NCI-H526 treated with DMSO at 0.1 percent for 48 hours (cell line): ENCODE data around the gene PACS2.

Experiments used
- DNase-seq: peaks from one replicate; lab custom pipeline; 2025; lab: John Stamatoyannopoulos, UW

PACS2 gene

DNA sequence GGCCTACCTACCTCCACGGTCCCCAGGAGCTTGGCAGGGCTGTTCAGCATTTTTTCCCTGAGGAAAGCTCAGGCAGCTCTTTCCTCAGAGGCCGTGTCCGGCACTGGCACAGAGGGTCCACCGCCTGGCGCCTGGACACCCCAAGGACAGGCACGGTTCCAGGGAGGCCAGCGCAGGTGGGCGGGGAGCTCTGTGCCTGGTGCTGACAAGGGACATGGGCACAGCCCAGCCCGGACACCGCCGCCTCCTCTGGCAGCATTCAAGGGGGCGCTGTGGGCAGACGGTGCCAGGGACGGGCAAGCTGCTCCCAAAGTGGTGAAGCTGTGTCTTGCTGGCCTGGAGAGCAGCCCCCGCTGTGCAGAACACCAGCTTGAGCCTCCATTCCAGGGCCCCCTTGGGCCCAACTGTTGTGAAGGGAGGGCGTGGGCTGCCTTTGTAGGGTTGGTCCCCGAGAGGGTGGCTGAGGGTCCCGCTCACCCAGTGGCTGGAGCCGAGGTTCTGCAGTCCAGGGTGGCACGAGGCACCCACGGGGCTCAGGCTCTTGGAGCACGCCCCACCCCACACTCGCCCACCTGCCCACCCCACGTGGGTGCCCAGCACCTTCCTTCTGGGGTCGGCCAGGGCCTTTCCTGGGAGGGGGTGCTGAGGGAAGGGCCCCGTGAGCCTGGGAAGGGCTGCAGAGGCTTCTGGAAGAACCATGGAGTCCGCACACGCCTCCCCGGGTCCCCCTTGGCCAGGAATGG is 54.5 kb downstream of the PACS2 start:
- DNase-seq, result no peak

DNA sequence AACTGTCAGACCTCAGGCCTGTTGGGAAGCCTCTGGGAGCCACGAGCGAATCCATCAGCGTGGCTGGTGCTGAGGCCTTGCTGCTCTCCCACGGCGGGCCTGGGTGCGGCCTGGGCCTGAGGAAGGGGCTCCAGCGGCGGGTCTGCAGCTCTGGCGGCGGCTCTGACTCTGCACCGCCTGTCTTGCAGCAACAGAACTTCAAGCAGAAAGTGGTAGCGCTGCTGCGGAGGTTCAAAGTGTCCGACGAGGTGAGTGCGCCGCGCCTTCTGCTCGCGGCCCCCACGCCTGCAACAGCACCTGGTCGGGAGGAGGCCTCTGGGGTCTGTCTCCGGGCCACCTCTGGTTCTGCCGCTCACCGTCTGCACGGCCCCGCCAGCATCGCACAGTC is 55.1 kb downstream of the PACS2 start:
- no peak for DNase-seq

DNA sequence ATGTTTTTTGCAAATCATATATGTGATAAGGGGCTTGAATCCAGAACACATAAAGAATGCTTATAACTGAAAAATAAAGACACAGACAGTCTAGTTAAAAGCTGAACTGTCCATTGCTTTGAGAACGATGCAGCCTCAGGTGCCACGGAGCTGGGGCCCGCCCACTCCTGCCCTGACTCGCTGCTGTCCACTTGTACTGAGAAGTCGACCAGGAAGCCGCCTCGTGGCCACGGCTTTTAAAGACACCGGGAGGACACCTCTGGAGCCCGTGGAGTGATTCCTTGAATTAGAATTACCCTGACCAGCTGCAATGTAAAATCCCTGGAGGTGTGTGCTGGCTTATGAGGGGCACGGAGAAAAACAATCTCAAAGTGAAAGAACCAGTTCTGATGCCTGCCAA is 59.8 kb downstream of the PACS2 start:
- DNase-seq, result no peak

DNA sequence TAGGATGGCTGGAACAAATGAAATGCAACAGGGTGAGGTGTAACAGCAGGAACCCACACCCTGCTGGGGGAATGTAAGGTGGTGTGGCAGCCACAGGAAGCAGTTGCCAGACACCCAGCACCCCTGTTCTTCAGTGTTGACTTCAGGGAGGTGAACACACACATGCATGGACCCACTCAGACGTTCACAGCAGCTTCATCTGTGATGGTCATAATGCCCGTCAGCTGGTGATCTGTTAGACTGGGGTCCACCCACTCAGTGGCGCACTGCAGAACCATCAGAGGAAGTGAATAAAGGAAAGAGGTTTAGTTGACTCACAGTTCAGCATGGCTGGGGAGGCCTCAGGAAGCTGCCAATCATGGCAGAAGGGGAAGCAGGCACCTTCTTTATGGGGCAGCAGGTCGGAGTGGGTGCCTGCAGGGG is 61.1 kb downstream of the PACS2 start:
- no peak for DNase-seq

DNA sequence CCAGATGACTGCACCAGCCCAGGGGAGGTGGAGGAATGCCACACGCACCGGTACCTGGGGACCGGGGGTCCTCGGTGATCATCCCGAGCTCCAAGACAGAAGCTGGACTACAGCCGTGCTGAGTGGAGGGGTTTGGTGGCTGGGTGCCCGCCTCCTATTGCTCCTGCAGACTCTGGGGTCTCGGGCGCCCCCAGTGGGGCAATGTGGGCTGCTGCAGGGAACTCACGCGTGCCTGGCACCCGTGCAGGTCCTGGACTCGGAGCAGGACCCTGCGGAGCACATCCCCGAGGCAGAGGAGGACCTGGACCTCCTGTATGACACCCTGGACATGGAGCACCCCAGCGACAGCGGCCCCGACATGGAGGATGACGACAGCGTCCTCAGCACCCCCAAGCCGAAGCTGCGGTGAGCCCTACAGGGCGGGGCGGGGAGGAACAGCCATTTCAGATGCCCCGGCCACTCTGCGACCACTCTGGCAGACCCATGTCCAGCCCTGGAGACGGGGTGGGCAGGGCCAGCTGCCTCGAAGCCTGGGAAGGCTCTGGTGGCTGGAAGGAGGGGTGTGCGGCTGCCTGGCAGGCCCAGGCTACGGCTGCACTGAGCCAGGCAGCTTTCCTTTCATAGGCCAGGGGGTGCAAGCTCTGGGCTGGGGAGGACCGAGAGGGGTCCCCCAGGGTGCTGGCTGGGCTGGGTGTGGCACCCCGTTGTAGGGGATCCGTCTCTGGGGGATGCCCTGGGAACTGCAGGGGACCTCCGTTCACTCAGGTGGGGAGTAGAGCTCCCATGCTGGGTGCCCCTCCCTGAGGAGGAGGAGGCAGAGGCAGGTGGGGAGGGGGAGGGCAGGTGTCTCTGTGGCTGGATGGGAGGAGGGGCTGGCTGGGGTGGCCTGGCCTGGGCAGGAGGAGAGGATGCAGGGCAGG is 62.2 kb downstream of the PACS2 start:
- no peak for DNase-seq

DNA sequence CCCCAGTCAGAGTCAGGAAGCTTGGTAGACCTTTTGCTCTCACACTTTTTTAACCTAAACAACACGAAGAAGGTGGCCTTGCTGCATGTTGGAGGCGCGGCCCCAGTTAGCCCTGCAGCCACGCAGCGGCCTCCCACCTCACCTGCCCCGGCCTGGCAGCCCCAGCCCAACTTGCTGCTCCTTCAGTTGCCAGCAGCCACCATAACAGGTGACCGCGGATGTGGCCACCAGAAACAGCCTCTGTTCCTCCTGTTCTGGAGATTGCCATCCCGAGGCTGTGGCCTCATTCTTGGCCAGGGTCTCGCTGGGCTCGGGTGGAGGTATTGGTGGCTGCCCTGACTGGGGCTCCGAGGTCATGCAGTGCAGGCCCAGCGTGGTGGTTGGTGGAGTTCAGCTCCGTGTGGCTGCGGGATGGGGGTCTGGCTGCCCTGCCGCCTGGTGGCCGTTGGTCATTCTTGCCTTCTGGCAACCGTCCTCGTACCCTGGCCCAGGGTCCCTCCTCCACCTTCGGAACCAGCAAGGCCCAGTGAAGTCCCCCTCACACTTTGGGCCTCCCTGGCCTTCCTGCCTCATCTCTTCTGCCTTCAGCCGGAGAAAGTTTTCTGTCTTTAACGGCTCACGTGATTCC is 63.1 kb downstream of the PACS2 start:
- DNase-seq, result no peak

DNA sequence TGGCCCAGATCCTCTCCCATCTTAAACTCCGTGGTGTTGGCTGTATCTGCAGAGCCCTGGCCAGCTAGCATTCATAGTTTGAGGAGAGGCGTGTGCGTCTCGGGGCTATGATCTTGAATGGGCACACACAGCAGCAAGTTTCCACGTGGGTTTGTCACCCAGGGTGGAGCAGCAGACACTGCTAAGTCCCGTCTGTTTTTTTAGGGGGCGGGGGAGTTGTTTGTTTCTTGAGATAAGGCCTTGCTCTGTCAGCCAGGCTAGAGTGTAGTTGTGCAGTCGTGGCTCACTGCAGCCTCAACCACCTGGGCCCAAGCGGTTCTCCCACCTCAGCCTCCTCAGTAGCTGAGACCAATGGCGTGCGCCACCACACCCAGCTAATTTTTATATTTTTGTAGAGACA is 63.7 kb downstream of the PACS2 start:
- no peak for DNase-seq

DNA sequence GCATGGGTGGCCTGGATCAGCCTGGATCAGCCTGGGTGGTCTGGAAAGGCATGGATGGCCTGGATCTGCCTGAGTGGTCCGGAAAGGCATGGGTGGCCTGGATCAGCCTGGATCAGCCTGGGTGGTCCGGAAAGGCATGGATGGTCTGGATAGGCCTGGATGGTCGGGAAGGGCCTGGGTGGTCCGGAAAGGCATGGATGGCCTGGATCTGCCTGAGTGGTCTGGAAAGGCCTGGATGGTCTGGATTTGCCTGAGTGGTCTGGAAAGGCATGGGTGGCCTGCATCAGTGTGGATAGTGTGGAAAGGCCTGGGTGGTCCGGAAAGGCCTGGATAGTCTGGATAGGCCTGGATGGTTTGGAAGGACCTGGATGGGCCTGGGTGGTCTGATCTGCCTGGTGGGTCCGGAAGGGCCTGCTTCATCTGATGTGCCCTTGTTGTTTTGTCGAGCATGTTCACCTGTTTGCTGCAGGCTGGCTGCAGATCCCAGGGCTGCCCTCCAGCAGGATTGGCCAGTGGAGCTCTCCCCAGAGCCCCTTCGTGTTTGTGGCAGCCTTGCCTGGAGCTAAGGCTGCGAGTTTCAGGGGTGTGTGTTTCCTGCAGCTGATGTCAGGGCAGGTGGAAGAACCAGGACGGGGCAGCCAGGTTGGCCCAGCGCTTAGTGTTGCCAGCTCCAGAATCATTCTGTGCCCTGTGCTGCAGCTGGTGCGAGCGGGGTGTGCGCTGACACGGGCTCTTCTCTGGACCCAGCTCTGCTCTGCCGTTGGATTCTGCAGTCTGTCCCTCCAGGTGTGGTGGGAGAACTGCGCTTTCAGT is 64.5 kb downstream of the PACS2 start:
- no peak for DNase-seq

DNA sequence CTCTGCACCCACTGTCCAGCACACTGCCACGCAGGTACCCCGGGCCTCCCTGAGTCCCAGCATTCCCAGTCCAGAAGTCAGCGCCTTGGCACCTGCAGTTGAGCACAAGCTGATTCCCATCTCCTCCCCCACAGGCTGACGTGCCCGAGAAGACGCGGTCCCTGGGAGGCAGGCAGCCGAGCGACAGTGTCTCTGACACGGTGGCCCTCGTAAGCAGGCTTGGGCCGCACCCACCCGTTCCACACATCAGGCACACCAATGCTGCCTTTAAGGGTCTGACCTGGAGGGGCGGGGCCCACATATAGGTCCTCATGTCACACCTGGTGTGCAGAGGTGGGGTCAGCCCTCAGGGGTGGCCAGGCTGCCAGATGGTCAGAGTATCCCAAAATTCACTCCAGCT is 65.4 kb downstream of the PACS2 start:
- no peak for DNase-seq

DNA sequence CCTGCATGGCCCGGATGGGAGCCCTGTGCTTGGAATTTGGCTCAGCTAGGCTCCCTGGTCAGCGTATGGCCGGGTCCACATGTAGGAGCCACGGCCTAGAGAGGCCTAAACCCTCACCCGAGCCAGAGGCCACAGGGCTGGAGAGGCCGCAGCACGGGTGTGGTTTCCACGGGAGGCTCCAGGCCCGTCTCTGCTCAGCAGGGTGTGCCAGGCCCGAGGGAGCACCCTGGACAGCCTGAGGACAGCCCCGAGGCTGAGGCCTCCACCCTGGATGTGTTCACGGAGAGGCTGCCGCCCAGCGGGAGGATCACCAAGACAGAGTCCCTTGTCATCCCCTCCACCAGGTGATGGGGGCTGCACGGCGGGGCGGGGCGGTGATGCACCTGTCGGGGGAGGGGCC is 66.2 kb downstream of the PACS2 start:
- DNase-seq, result no peak

DNA sequence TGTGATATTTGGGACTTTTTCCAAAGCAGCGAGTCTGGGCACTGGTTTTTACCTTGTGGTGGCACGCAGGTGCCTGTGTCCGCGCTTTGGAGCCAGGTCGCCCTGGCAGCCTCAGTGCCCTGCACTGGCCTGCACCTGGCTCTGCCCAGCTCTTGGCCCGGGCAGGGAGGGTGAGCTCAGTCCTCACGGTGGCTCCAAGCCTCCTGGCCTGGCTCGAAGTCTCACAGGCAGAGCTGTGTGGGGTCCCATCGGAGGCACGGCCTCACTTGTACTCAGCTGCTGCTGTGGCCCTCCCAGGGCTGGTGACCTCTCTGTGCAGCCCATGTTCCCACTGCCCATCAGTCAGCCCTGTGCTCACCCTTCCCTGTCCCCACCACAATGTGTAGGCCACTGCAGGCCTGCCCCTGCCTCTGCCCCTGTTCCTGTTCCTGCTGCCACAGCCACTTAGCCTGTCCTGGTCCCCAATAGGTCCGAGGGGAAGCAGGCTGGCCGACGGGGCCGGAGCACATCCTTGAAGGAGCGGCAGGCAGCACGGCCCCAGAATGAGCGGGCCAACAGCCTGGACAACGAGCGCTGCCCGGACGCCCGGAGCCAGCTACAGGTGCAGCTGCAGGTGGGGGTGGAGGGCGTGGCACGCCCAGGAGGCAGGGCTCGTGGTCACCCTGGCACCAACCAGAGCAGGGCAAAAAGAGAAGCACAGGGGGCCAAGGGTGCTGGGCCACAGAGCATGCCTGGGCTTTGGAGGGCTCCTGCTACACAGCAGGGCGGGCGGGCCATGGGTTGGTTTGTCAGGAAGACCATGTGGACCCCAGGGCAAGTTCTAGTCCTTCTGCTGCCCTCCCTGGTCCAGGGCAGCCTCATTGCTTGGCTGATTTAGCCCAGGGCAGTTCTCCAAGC is 67.1 kb downstream of the PACS2 start:
- DNase-seq, result no peak

DNA sequence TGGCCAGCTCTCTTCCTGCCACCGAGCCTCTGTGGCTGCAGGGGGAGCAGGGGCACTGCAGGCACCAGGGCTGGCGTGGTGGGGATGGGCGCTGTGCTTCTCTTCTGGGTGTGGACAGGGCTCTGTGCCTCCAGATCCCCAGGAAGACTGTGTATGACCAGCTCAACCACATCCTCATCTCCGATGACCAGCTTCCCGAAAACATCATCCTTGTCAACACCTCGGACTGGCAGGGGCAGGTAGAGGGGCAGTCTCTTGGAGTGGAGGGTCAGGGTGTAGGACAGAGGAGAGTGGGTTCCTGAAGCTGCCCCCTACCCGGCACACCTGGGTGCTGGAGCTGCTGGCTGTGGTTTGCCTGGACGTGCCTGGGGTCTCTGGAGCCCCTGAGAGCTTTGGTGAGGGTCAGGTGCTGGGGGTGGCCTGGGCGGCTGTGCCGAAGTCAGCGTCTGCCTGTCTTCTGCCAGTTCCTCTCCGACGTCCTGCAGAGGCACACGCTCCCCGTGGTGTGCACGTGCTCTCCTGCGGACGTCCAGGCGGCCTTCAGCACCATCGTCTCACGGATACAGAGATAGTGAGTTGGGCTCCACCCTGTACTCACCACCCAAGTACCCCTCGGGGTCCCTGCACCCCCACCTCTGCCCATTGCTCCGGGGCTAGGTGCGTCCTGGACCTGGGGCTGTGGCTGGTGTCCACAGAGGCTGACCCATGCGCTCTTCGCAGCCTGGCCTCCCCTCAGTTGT is 68.0 kb downstream of the PACS2 start:
- DNase-seq, result no peak

DNA sequence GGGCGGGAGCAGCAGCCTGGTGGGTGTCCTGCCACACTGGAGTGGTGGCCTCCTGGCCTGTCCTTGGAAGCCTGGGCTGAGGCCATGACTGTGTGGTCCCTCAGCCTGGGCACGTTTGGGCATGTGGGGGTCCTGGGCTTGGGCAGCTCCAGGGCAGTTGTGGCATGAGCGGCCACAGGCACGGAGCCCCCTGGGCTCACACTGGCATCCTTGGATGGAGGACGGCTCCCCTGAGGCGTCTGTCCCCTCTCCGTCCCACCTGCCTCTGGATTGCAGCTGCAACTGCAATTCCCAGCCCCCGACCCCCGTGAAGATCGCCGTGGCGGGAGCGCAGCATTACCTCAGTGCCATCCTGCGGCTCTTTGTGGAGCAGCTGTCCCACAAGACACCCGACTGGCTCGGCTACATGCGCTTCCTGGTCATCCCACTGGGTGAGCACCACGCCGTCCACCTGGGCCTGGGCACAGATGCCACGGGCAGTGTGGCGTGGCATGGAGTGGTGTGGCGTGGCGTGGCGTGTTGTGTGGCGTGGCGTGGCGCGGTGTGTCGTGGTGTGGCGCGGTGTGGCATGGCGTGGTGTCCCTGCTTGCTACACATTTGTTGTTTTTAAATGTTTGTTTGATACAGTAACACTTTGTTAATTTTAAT is 68.7 kb downstream of the PACS2 start:
- no peak for DNase-seq

DNA sequence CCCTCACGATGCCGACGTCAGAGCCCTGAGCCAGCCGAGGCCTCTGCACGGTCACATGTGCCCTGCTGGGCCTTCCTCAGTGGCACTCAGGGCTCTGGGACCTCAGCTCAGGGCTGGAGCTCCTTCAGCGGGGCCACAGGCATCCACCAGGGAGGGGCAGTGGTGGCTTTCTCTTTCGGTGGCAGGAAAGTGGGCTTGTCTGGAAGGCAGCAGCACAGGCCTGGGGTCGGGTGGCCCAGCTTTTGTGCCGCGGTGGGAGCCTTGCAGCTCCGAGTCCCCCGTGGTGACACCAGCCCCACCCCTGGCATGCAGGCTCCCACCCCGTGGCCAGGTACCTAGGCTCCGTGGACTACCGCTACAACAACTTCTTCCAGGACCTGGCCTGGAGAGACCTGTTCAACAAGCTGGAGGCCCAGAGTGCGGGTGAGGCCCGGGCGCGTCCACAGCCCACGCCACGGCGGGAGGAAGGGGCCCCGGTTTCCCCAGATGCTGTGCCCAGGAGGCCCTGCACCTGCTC is 69.6 kb downstream of the PACS2 start:
- no peak for DNase-seq

DNA sequence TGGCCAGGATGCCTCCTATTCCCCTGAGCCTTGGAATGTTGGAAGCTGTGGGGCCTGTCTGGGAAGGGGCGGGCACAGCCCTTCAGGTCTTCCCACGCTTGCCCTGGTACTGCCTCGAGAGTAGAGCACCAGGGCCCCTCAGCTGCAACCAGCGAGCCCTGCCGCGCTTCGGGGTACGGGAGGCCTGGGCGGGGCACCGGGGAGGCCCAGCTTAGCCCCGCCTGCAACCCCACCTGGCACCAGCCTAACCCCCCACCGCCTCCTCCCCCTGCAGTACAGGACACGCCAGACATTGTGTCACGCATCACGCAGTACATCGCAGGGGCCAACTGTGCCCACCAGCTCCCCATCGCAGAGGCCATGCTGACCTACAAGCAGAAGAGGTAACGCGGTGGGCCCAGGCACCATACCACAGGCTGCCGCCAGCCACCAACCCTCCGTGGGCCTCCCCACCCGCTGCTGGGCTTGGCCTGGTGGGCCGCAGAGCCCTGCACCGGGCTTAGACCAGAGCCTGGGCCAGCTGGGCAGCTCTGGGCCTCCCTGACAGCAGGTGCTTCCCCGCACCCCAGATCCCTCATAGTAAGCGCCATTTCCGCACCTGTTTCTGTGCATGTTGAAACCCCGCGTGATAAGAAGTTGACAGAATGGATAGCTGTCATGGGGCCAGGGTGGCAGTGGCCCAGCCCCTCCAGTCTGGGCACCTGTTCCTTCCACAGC is 70.2 kb downstream of the PACS2 start:
- DNase-seq, result no peak

DNA sequence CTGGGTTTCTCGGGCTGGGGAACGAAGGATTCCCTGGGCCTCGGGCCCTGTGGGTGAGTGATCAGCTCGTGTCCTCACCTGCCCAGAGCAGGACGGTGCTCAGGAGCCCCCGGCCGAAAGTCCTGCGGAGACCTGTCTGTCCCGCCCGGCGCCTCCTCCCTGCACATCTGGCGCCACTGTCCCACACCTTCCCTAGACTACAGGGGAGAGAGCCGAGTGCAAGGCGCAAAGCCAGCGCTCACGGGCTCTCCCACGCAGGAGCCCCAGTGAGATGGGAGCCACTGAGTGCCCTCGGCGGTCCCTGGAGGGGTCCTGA is 70.7 kb downstream of the PACS2 start:
- DNase-seq, result no peak

DNA sequence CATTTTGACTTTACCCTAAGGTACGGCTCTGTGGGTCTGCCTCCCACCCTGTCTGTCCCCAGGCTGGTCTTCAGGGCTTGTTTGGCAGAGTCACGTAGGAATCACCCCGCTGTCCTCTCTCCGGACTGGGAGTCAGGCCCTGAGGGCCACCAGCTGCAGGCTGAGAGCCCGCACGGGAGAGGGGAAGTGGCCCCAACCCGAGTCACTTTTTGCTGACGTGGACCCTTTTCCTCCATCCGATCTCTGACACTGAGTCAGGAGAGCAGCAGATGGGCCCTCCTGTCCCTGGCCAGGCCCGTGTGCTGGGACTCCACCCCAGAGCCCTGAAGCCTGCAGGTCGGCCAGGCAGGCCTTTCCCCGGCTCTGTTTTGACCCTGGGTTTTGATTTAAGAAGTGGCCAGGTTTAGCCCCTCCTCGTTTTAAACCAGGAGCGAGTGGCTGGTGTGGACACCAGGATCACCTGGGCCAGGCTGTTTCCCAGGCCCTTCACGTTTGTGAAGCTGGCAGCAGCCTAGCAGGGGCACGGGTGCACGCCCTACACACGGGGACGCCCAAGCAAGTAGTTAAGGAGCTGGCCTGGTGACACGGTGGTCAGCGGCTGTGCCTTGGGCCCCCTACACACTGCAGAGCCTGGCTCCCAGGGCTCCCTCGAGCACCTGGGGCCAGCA is 71.3 kb downstream of the PACS2 start:
- no peak for DNase-seq
